H1 (cell line): ENCODE measurements around the gene MCUB. TPM values are rescaled to one million over a fixed set of nuclear protein-coding genes. Genes with fewer than 3 reads are reported as not detected.

ENCODE experiments used
- CTCF ChIA-PET: fragments of 300-600 bp; sonication (Branson Sonifier 250); formaldehyde crosslinking; loops from one replicate; lab custom pipeline; 2021; ENCODE audit not compliant: partially characterized antibody; lab: Charles Lee
- POLR2A ChIA-PET: fragments of 300-600 bp; sonication (Branson Sonifier 250); formaldehyde crosslinking; loops from one replicate; lab custom pipeline; 2021; ENCODE audit warnings: inconsistent platforms; ENCODE audit not compliant: partially characterized antibody; lab: Charles Lee
- DNase-seq, 2 experiments: peaks; one replicate each; pipeline versions ENCODE4 v3.0.0 to v3.0.0-alpha.2; 2010 to 2022; ENCODE audit warnings: low spot score in 2 of 2, low read depth in 1 of 2, mixed read lengths in 1 of 2
- FAIRE-seq: peaks from 2 replicates; lab custom pipeline; 2011; peaks lifted over from hg19 to GRCh38; lab: Jason Lieb, UNC
- H2AFZ ChIP-seq: 2 replicates; pipeline ENCODE4 v1.8.1; 2012; ENCODE audit warnings: low read length, inconsistent platforms
- H2AK5ac ChIP-seq: 2 replicates; pipeline ENCODE4 v1.6.1; 2013; ENCODE audit warnings: low read depth, low read length
- H2BK120ac ChIP-seq: replicated peaks from 2 replicates; pipeline ENCODE3; 2013; ENCODE audit warnings: low read depth, low read length, inconsistent platforms
- H2BK12ac ChIP-seq: 2 replicates; pipeline ENCODE4 v1.6.1; 2013; ENCODE audit warnings: low read depth, low read length
- H2BK15ac ChIP-seq: 2 replicates; pipeline ENCODE4 v1.6.1; 2013; ENCODE audit warnings: low read length
- H2BK20ac ChIP-seq: 2 replicates; pipeline ENCODE4 v1.6.1; 2013; ENCODE audit warnings: low read length
- H2BK5ac ChIP-seq: 2 replicates; pipeline ENCODE4 v1.6.1; 2013; ENCODE audit warnings: low read depth, low read length
- H3K14ac ChIP-seq: 2 replicates; pipeline ENCODE4 v1.6.1; 2013; ENCODE audit warnings: inconsistent platforms; ENCODE audit not compliant: insufficient read length
- H3K18ac ChIP-seq: 2 replicates; pipeline ENCODE4 v1.6.1; 2013; ENCODE audit warnings: low read length; ENCODE audit errors: extremely low read depth
- H3K23ac ChIP-seq: 2 replicates; pipeline ENCODE4 v1.6.1; 2013; ENCODE audit warnings: inconsistent platforms; ENCODE audit not compliant: insufficient read length
- H3K23me2 ChIP-seq: 2 replicates; pipeline ENCODE4 v1.6.1; 2013; ENCODE audit warnings: low read depth, low read length
- H3K27ac ChIP-seq: 2 replicates; pipeline ENCODE4 v1.6.1; 2011; ENCODE audit warnings: low read depth, low read length, inconsistent platforms
- H3K27me3 ChIP-seq, 4 experiments: replicated peaks in 1 of 4; 1 replicate in 1 of 4; 2 replicates in 3 of 4; pipeline versions ENCODE4 v1.6.1 to v1.8.1; 2011 to 2013; ENCODE audit warnings: low read length in 3 of 4, mild to moderate bottlenecking in 3 of 4, inconsistent platforms in 2 of 4, mixed read lengths in 2 of 4, moderate library complexity in 1 of 4; ENCODE audit not compliant: control insufficient read depth in 3 of 4, insufficient read depth in 3 of 4; ENCODE audit errors: extremely low read depth in 1 of 4
- H3K36me3 ChIP-seq, 4 experiments: 2 replicates each; pipeline versions ENCODE4 v1.6.1 to v1.8.1; 2011 to 2013; ENCODE audit warnings: mild to moderate bottlenecking in 4 of 4, low read length in 3 of 4, moderate library complexity in 2 of 4, control low read depth in 1 of 4, inconsistent platforms in 1 of 4; ENCODE audit not compliant: insufficient read depth in 4 of 4, control insufficient read depth in 2 of 4
- H3K4ac ChIP-seq: replicated peaks from 2 replicates; pipeline ENCODE3; 2013; ENCODE audit warnings: low read length, low read depth, mixed read lengths, inconsistent platforms; ENCODE audit not compliant: insufficient read length
- H3K4me1 ChIP-seq, 4 experiments: replicated peaks in 1 of 4; 1 replicate in 1 of 4; 2 replicates in 3 of 4; pipeline versions ENCODE4 v1.6.1 to v1.8.1; 2011 to 2013; ENCODE audit warnings: low read length in 3 of 4, inconsistent platforms in 2 of 4, mixed read lengths in 1 of 4; ENCODE audit not compliant: insufficient read depth in 4 of 4, control insufficient read depth in 3 of 4
- H3K4me2 ChIP-seq, 2 experiments: 2 replicates each; pipeline versions ENCODE4 v1.6.1 to v1.8.1; 2011 to 2013; ENCODE audit warnings: low read depth in 2 of 2, low read length in 2 of 2, control low read depth in 1 of 2, inconsistent platforms in 1 of 2, mild to moderate bottlenecking in 1 of 2; ENCODE audit not compliant: insufficient read depth in 1 of 2
- H3K4me3 ChIP-seq, 4 experiments: fragments of 200-600, 300-600 bp in 1 of 4; sonication (generic), shearing (Covaris generic), sonication (Bioruptor Twin) in 1 of 4; 2 replicates each; pipeline versions ENCODE4 v1.5.1 to v1.8.1; 2011 to 2016; ENCODE audit warnings: low read length in 4 of 4, low read depth in 3 of 4, control low read depth in 2 of 4, inconsistent platforms in 2 of 4, mild to moderate bottlenecking in 2 of 4, mixed read lengths in 1 of 4, moderate library complexity in 1 of 4; ENCODE audit not compliant: insufficient read depth in 2 of 4; ENCODE audit errors: extremely low read depth in 1 of 4
- H3K56ac ChIP-seq: replicated peaks from 2 replicates; pipeline ENCODE3; 2013; ENCODE audit warnings: low read depth, mild to moderate bottlenecking, mixed read lengths, low read length, inconsistent platforms; ENCODE audit not compliant: insufficient read length
- H3K79me1 ChIP-seq: 2 replicates; pipeline ENCODE4 v1.6.1; 2013; ENCODE audit warnings: low read depth, low read length, control low read depth
- H3K79me2 ChIP-seq, 2 experiments: 2 replicates each; pipeline versions ENCODE4 v1.6.1 to v1.8.1; 2012 to 2013; ENCODE audit warnings: low read length in 2 of 2, mild to moderate bottlenecking in 2 of 2, inconsistent platforms in 1 of 2; ENCODE audit not compliant: insufficient read depth in 2 of 2, control insufficient read depth in 1 of 2
- H3K9ac ChIP-seq, 4 experiments: replicated peaks in 1 of 4; 1 replicate in 1 of 4; 2 replicates in 3 of 4; pipeline versions ENCODE4 v1.6.1 to v1.8.1; 2011 to 2013; ENCODE audit warnings: low read depth in 3 of 4, low read length in 3 of 4, control low read depth in 2 of 4, mild to moderate bottlenecking in 2 of 4, moderate library complexity in 2 of 4, inconsistent platforms in 1 of 4; ENCODE audit errors: extremely low read depth in 1 of 4
- H3K9me3 ChIP-seq, 2 experiments: 2 replicates each; pipeline versions ENCODE4 v1.6.1 to v1.8.1; 2012 to 2013; ENCODE audit warnings: mild to moderate bottlenecking in 2 of 2, moderate library complexity in 2 of 2, control low read depth in 1 of 2, inconsistent platforms in 1 of 2, low read depth in 1 of 2, low read length in 1 of 2, mixed read lengths in 1 of 2; ENCODE audit not compliant: insufficient read depth in 2 of 2
- H4K20me1 ChIP-seq, 2 experiments: replicated peaks in 1 of 2; 2 replicates each; pipeline versions ENCODE3 to v1.8.1; 2011 to 2013; ENCODE audit warnings: inconsistent platforms in 2 of 2, low read length in 2 of 2, mild to moderate bottlenecking in 1 of 2; ENCODE audit not compliant: insufficient read depth in 2 of 2, control insufficient read depth in 1 of 2
- H4K5ac ChIP-seq: 2 replicates; pipeline ENCODE4 v1.6.1; 2013; ENCODE audit warnings: low read length, low read depth, mixed read lengths, inconsistent platforms; ENCODE audit not compliant: insufficient read length
- H4K8ac ChIP-seq: 2 replicates; pipeline ENCODE4 v1.8.0; 2013; ENCODE audit warnings: mild to moderate bottlenecking, moderate library complexity, low read length, inconsistent platforms; ENCODE audit not compliant: insufficient read depth; ENCODE audit errors: extremely low read depth
- H4K91ac ChIP-seq: replicated peaks from 2 replicates; pipeline ENCODE3; 2013; ENCODE audit warnings: low read length, mixed read lengths, inconsistent platforms; ENCODE audit not compliant: insufficient read length
- ASH2L ChIP-seq: fragments of 200-600, 300-600 bp; sonication (generic); IDR thresholded peaks from one replicate; pipeline ENCODE4 v1.7.1; 2017; ENCODE audit warnings: low read length
- CEBPB ChIP-seq: IDR thresholded peaks from 2 replicates; pipeline ENCODE4 v1.6.1; 2012; ENCODE audit warnings: low read depth, low read length
- CHD1 ChIP-seq: IDR thresholded peaks from 2 replicates; pipeline ENCODE4 v1.6.1; 2012; ENCODE audit warnings: low read depth, low read length, improper control_type of control experiment
- GTF2F1 ChIP-seq: IDR thresholded peaks from 2 replicates; pipeline ENCODE4 v1.6.1; 2012; ENCODE audit warnings: low read depth, low read length, improper control_type of control experiment, borderline replicate concordance
- KDM4A ChIP-seq: IDR thresholded peaks from one replicate; pipeline ENCODE4 v1.7.1; 2012; ENCODE audit warnings: low read depth, mild to moderate bottlenecking, moderate library complexity, low read length, inconsistent platforms; ENCODE audit not compliant: severe bottlenecking
- KDM5A ChIP-seq: fragments of 200-600 bp; IDR thresholded peaks from 2 replicates; pipeline ENCODE4 v1.7.1; 2012; ENCODE audit warnings: mild to moderate bottlenecking, low read length, inconsistent platforms, mixed read lengths
- PHF8 ChIP-seq: fragments of 200-600 bp; sonication (generic); conservative IDR thresholded peaks from 2 replicates; pipeline ENCODE4 v1.7.1; 2012; ENCODE audit warnings: low read depth, mild to moderate bottlenecking, inconsistent platforms, low read length, moderate library complexity
- POLR2AphosphoS5 ChIP-seq: IDR thresholded peaks from 2 replicates; pipeline ENCODE4 v1.6.1; 2011; ENCODE audit warnings: low read depth, low read length
- YY1 ChIP-seq: IDR thresholded peaks from 2 replicates; pipeline ENCODE4 v1.6.1; 2011; ENCODE audit warnings: low read depth, mild to moderate bottlenecking, low read length
- WGBS, 2 experiments: shearing (Covaris generic) in 1 of 2; methylation state at CpG; one replicate each; pipeline versions ENCODE4 v1.1.6 to v1.1.7; 2013 to 2015; ENCODE audit warnings: low lambda C conversion rate in 2 of 2, mixed read lengths in 2 of 2, inconsistent platforms in 1 of 2, low coverage in 1 of 2, missing lambda C conversion rate in 1 of 2; ENCODE audit not compliant: insufficient replicate concordance in 2 of 2, insufficient coverage in 1 of 2, insufficient read length in 1 of 2; ENCODE audit errors: extremely low coverage in 1 of 2, missing lambda C conversion rate in 1 of 2; 5-methylcytosine and 5-hydroxymethylcytosine counted together
- polyA plus RNA-seq, 7 experiments: library from polyadenylated mRNA; depleted of rRNA in 3 of 7; stranded (reverse) in 5 of 7; unstranded in 2 of 7; fragments of >200 nt in 5 of 7; fragments of 200-250 nt in 2 of 7; gene quantifications; 1 replicate in 5 of 7; 2 replicates in 1 of 7; 4 replicates in 1 of 7; pipeline versions ENCODE4 v1.2.1 to v1.2.3, GENCODE V29; 2011 to 2013; ENCODE audit warnings: missing spikeins in 2 of 7, mixed read lengths in 2 of 7
- total RNA-seq: library from RNA; stranded (reverse); fragmentation: NEBNext Ultra II Directional; extraction: Animal tissue kit (Norgen Biotek cat#: 25700); gene quantifications from 2 replicates; pipeline ENCODE4 v1.2.1, GENCODE V29; 2021
- TF ChIP-seq, protein P1 (sequence below): IDR thresholded peaks from 2 replicates; pipeline ENCODE4 v1.6.1; 2012; ENCODE audit warnings: inconsistent platforms

Gene MCUB
- total and polyA plus RNA-seq, 2 of the 8 experiments (the other 6 are each of a cell fraction or from before 2014, with no cell fraction given), result 15.2 to 19.4 TPM

GRCh38 chr4:109589119-109589518, 29.1 kb downstream of the MCUB start:
- CTCF ChIA-PET, result interaction anchor here (1.3 kb wide), 1 partner anchor 17 kb away, joined by 3 read pairs; no protein-coding TSS in a partner anchor
- TF ChIP-seq, protein P1, sequence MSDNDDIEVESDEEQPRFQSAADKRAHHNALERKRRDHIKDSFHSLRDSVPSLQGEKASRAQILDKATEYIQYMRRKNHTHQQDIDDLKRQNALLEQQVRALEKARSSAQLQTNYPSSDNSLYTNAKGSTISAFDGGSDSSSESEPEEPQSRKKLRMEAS, result no peak
- TF ChIP-seq GTF2F1 (no peak), POLR2AphosphoS5 (no peak), CEBPB (no peak), KDM4A (no peak), KDM5A (no peak), YY1 (no peak), ASH2L (no peak), CHD1 (no peak), PHF8 (no peak)

More at GRCh38 chr4:109589119-109589518, 29.1 kb downstream of the MCUB start:
- Histone ChIP-seq H2BK5ac (no peak overlapping the region), H3K14ac (no peak overlapping the region), H4K91ac (no peak overlapping the region), H3K79me2 (no peaks in the 10 kb centered on the region; a peak in 1 of 4 replicates), H3K36me3 (no peaks in the 10 kb centered on the region), H3K23ac (no peak overlapping the region), H3K27me3 (no peaks in the 10 kb centered on the region), H3K27ac (no peak overlapping the region), H2BK20ac (no peak overlapping the region), H3K4me2 (no peak overlapping the region), H4K8ac (no peak overlapping the region), H3K4ac (no peak overlapping the region), H3K18ac (no peak overlapping the region), H3K9me3 (peaks cover 6 to 7% of the 10 kb centered on the region in 2 experiments; a peak in 3 of 4 replicates), H4K5ac (no peak overlapping the region), H2BK12ac (no peak overlapping the region), H3K9ac (no peak overlapping the region), H2BK120ac (no peak overlapping the region), H2AFZ (no peak overlapping the region), H3K4me3 (no peak overlapping the region), H3K4me1 (peaks cover 0 to 8% (median 0%) of the 10 kb centered on the region in 4 experiments; a peak in 2 of 7 replicates), H4K20me1 (no peaks in the 10 kb centered on the region), H3K23me2 (no peaks in the 10 kb centered on the region), H3K56ac (no peak overlapping the region), H2BK15ac (no peak overlapping the region), H3K79me1 (no peaks in the 10 kb centered on the region), H2AK5ac (no peak overlapping the region)
- DNase-seq (no peak), FAIRE-seq (no peak)
- WGBS, 2 experiments, result 86% methylated on average over 2 of the region's 2 CpGs; no CpG with 5 or more reads in 1 of the 2 experiments
- POLR2A ChIA-PET, result no interaction called here
